Upper lobe of right lung (tissue), 1 donor: ENCODE data around the gene ADCY4. TPM values are rescaled to one million over a fixed set of nuclear protein-coding genes. Genes with fewer than 3 reads are reported as not detected.
"Not testable (repeated sequence)": the region's sequence is repeated elsewhere in the genome, so short reads cannot be mapped to it uniquely, and the experiment has no call there.

Source experiments
- ATAC-seq: fragments of 200-7000 bp; cut with Tn5 transposase; one replicate; pipeline ENCODE4 v1.9.1; 2020; ENCODE audit warnings: mild to moderate bottlenecking, moderate library complexity
- DNase-seq: peaks from one replicate; pipeline ENCODE4 v3.0.0-alpha.2; 2020
- H3K27ac ChIP-seq: fragments of 200-600 bp; one replicate; pipeline ENCODE4 v1.8.0; 2022
- H3K27me3 ChIP-seq: fragments of 200-600 bp; one replicate; pipeline ENCODE4 v1.8.0; 2022; ENCODE audit warnings: mild to moderate bottlenecking
- H3K36me3 ChIP-seq: fragments of 200-600 bp; one replicate; pipeline ENCODE4 v1.8.0; 2022
- H3K4me1 ChIP-seq: fragments of 200-600 bp; one replicate; pipeline ENCODE4 v1.8.0; 2022
- H3K4me3 ChIP-seq: fragments of 200-600 bp; one replicate; pipeline ENCODE4 v1.8.0; 2022; ENCODE audit warnings: mild to moderate bottlenecking
- H3K9me3 ChIP-seq: fragments of 200-600 bp; one replicate; pipeline ENCODE4 v1.8.0; 2022
- intact Hi-C: fragments of 100-400 bp; cut with DNase I; formaldehyde crosslinking; loops from one replicate; pipeline ENCODE4 v1.11.0; 2022
- total RNA-seq: library from RNA; stranded (reverse); fragmentation: NEBNext Ultra II Directional; extraction: Animal tissue kit (Norgen Biotek cat#: 25700); gene quantifications from one replicate; pipeline ENCODE4 v1.2.1, GENCODE V29; 2021
- TF ChIP-seq, protein P1 (sequence below): fragments of 200-600 bp; IDR thresholded peaks from one replicate; pipeline ENCODE4 v1.8.0; 2022; ENCODE audit warnings: antibody characterized with exemption
- donor health status: DM: no; HTN: yes; CAD: no; lungs with severe emphysema.

The ADCY4 gene
- total RNA-seq, 1 donor from 2014 or later = 54.5 TPM

DNA sequence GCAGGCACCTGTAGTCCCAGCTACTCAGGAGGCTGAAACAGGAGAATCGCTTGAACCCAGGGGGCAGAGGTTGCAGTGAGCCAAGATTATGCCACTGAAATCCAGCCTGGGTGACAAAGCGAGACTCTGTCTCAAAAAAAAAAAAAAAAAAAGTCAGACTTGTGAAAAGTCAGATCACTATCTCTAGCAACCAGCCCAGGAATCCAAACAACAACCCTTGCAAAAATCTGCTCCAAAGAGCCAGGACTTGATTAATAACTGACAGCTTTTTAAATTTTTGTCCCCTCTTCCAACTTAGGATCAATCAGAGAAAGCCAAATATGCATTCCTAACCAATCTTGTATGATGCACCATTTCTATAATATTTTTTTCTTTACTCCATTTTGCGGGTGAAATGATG, 25.4 kb upstream of the ADCY4 start:
- no peaks in the 10 kb centered on the region for H3K27me3 ChIP-seq
- H3K4me1 ChIP-seq = peaks cover 4% of the 10 kb centered on the region
- ATAC-seq (no peak), DNase-seq (no peak)
- H3K27ac ChIP-seq = no peak overlapping the region
- H3K4me3 ChIP-seq = no peak overlapping the region
- TF ChIP-seq, protein P1, sequence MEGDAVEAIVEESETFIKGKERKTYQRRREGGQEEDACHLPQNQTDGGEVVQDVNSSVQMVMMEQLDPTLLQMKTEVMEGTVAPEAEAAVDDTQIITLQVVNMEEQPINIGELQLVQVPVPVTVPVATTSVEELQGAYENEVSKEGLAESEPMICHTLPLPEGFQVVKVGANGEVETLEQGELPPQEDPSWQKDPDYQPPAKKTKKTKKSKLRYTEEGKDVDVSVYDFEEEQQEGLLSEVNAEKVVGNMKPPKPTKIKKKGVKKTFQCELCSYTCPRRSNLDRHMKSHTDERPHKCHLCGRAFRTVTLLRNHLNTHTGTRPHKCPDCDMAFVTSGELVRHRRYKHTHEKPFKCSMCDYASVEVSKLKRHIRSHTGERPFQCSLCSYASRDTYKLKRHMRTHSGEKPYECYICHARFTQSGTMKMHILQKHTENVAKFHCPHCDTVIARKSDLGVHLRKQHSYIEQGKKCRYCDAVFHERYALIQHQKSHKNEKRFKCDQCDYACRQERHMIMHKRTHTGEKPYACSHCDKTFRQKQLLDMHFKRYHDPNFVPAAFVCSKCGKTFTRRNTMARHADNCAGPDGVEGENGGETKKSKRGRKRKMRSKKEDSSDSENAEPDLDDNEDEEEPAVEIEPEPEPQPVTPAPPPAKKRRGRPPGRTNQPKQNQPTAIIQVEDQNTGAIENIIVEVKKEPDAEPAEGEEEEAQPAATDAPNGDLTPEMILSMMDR = no peak
- H3K36me3 ChIP-seq = no peaks in the 10 kb centered on the region
- H3K9me3 ChIP-seq = no peaks in the 10 kb centered on the region
- intact Hi-C loops = no loop called here

DNA sequence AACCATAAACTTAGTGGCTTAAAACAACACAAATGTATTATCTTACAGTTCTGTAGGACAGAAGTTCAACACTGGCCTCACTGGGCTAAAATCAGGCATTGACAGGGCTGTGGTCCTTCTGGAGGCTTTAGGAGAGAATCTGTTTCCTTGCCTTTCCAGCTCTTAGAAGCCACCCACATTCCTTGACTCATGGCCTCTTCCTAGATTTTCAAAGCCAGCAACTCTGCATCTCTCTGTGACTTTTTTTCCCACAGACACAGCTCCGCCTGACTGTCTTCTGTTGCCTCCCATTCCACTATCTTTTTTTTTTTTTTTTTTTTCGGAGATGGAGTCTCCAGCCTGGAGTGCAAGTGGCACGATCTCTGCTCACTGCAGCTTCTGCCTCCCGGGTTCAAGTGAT, 21.3 kb upstream of the ADCY4 start:
- ATAC-seq (no peak), DNase-seq (no peak)
- H3K27me3 ChIP-seq = no peaks in the 10 kb centered on the region
- TF ChIP-seq, protein P1 = no peak
- no peak overlapping the region for H3K27ac ChIP-seq
- no peaks in the 10 kb centered on the region for H3K9me3 ChIP-seq
- no peaks in the 10 kb centered on the region for H3K36me3 ChIP-seq
- H3K4me1 ChIP-seq = peaks cover 14% of the 10 kb centered on the region
- H3K4me3 ChIP-seq = no peak overlapping the region
- intact Hi-C loops = no loop called here

DNA sequence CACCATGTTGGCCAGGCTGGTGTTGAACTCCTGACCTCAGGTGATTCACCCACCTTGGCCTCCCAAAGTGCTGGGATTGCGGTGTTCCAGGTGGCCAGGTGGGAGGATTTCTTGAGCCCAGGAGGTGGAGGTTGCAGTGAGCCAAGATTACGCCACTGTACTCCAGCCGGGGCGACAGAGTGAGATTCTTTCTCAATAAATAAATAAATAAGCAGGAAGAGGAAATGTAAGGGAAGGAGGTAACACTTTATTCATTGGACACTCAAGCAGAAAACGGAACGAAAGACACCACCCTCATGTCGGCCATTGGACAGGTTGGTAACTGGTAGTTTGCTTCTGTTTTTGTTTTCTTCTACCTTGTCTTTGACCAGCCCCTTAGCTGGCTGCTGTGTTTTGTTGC, 20.1 kb upstream of the ADCY4 start:
- H3K27me3 ChIP-seq = no peaks in the 10 kb centered on the region
- H3K4me3 ChIP-seq = no peak overlapping the region
- TF ChIP-seq, protein P1 = no peak
- no peak overlapping the region for H3K27ac ChIP-seq
- DNase-seq = no peak
- peak; percentile 76 for ATAC-seq
- H3K4me1 ChIP-seq = peaks cover 14% of the 10 kb centered on the region
- intact Hi-C loops = no loop called here
- no peaks in the 10 kb centered on the region for H3K9me3 ChIP-seq
- no peaks in the 10 kb centered on the region for H3K36me3 ChIP-seq

DNA sequence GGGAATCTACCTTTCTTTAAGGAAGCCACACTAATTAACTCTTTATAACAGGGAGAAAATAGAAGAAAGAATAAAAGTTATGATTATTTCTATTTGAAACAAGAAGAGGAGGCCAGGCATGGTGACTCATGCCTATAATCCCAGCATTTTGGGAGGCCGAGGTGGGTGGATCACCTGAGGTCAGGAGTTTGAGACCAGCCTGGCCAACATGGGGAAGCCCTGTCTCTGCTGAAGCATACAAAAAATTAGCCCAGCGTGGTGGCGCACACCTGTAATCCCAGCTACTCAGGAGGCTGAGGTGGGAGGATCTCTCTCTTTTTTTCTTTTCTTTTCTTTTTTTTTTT, 19.6 kb upstream of the ADCY4 start:
- DNase-seq, H3K36me3 ChIP-seq, intact Hi-C loops, ATAC-seq, H3K9me3 ChIP-seq, H3K27me3 ChIP-seq, H3K4me3 ChIP-seq: not testable (repeated sequence)
- Histone ChIP-seq H3K4me1 (peaks cover 14% of the 10 kb centered on the region), H3K27ac (peak overlapping the region; percentile 36)

DNA sequence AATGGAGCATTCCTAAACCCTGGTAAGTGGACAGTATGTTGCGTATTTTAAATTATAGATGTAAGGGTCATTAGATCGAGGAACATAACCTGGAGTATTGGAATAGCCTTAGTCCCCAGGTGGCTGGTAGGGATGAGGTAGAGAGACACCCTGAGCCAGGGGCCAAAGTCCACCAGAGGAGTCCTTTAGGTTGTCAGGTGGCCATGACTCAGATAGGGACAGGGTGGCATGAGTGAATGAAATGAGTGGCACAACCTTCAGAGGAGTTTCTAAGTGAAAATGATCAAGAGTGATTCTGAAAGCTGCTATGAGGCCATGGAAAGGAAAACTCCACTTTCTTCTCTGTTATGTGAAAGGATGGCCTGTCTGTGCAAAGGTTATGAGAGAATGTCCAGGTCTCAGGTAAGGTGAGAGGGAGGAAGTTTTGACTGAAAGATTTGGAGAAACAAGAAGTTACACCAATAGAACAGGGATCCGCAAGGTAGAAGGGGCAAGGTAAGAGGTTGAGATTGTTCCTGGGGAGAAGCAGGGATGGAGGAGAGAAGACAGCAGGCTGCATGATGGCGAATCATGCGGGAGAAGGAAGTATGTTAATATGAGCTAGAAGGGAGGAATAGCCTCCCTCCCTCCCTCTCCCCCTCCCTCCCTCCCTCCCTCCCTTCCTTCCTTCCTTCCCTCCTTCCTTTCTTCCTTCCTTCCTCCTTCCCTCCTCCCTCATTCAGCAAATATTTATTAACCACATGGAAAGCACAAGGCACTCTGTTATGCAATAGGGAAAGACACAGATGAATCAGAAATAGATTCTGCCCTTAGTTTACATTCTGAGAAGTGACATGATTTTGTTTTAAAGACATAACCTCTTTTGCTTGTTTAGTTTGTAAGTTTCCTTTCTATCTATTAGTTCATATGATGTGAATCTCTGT, 18.9 kb upstream of the ADCY4 start:
- Histone ChIP-seq H3K27me3 (no peaks in the 10 kb centered on the region), H3K36me3 (no peaks in the 10 kb centered on the region), H3K9me3 (no peaks in the 10 kb centered on the region), H3K4me1 (peaks cover 14% of the 10 kb centered on the region), H3K27ac (peak overlapping the region; percentile 36), H3K4me3 (no peak overlapping the region)
- no peak for ATAC-seq
- intact Hi-C loops = no loop called here
- no peak for DNase-seq
- TF ChIP-seq, protein P1 = no peak

DNA sequence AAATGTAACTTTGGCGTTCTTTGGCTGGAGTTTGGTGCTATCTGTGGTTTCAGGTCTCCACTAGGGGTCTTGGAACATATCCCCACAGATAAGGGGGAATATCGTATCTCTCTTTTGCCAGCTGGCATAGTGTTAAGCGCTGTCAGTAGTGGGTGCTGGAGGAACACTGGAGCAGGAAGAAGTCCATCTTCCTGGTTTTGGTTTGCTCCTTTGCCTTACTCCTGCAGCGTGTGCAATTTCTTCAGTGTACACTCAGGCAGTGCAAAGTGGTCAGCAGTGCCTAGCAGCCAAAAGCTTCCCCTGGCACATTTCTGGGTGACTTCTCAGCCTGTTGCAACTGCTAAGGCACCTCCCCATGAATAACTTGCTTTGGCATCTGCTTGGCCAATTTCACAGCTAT, 16.6 kb upstream of the ADCY4 start:
- intact Hi-C loops = no loop called here
- Histone ChIP-seq H3K4me3 (no peak overlapping the region), H3K36me3 (no peaks in the 10 kb centered on the region), H3K27ac (peak overlapping the region; percentile 24), H3K4me1 (peaks cover 14% of the 10 kb centered on the region), H3K9me3 (no peaks in the 10 kb centered on the region), H3K27me3 (no peaks in the 10 kb centered on the region)
- ATAC-seq = peak; percentile 74
- DNase-seq = no peak
- TF ChIP-seq, protein P1 = no peak
